HFF-Myc (cell line): ENCODE measurements around the gene PROM2.

Experiments
- DNase-seq: peaks from one replicate; pipeline ENCODE4 v3.0.0-alpha.2; 2011; ENCODE audit warnings: low read depth; ENCODE audit errors: extremely low read depth
- H3K4me3 ChIP-seq: replicated peaks from 2 replicates; pipeline ENCODE4 v1.5.1; 2011; ENCODE audit warnings: low read depth, mild to moderate bottlenecking, control low read depth, low read length
- CTCF ChIP-seq: IDR thresholded peaks from 2 replicates; pipeline ENCODE4 v1.5.1; 2012; ENCODE audit warnings: mild to moderate bottlenecking, low read depth, low read length, control low read depth; ENCODE audit errors: missing control alignments

Gene PROM2

GRCh38 chr2:95299961-95300360, 25.7 kb downstream of the PROM2 start:
- no peak for DNase-seq
- no peak for TF ChIP-seq CTCF
- no peak overlapping the region for H3K4me3 ChIP-seq

GRCh38 chr2:95300450-95300849, 26.2 kb downstream of the PROM2 start:
- no peak for TF ChIP-seq CTCF
- H3K4me3 ChIP-seq = no peak overlapping the region
- no peak for DNase-seq

GRCh38 chr2:95301186-95301585, 26.9 kb downstream of the PROM2 start:
- no peak for TF ChIP-seq CTCF

GRCh38 chr2:95301876-95302641, 27.8 kb downstream of the PROM2 start:
- no peak for TF ChIP-seq CTCF
- H3K4me3 ChIP-seq = no peak overlapping the region
- DNase-seq = no peak

More at GRCh38 chr2:95301186-95301585, 26.9 kb downstream of the PROM2 start:
- no peak overlapping the region for H3K4me3 ChIP-seq
- no peak for DNase-seq

GRCh38 chr2:95303191-95303919, 29.1 kb downstream of the PROM2 start:
- DNase-seq = no peak
- no peak for TF ChIP-seq CTCF

DNA sequence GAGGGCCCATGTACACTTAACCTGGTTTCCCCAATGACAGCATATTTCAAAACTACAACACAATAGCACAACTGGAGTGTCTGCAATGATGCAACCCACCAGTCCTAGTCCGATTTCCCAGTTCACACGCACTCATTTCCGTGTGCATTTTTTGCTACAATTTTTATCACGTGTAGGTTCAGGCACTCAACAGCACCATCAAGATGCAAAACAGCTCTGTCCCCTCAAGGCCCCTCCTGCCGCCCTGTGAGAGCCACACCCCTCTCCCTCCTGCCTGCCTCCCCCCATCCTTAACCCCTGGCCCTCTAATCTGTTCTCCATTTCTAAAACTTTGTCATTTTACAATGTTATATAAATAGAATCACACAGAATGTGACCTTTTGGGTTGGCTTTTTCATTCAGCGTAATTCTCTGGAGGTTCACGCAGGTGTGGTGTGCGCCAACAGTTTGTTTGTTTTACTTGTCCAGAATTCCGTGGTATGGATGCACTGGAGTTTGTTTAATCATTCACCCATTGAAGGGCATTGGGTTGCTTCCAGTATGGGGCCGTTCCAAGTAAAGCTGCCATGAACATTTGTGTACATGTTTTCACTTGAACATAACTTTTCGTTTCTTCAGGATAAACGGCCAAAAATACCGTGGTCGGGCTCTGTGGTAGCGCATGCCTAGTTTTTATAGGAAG, 31.3 kb downstream of the PROM2 start:
- no peak for DNase-seq
- TF ChIP-seq CTCF = no peak
- H3K4me3 ChIP-seq = no peak overlapping the region

More at GRCh38 chr2:95303191-95303919, 29.1 kb downstream of the PROM2 start:
- no peak overlapping the region for H3K4me3 ChIP-seq
